ENCODE measurements around the gene WNT9B.
A peak's percentile ranks its signal among the peaks of the same experiment; 100 is the strongest.
"Not testable (repeated sequence)": the region's sequence is repeated elsewhere in the genome, so short reads cannot be mapped to it uniquely, and the experiment has no call there.

Gene WNT9B

DNA sequence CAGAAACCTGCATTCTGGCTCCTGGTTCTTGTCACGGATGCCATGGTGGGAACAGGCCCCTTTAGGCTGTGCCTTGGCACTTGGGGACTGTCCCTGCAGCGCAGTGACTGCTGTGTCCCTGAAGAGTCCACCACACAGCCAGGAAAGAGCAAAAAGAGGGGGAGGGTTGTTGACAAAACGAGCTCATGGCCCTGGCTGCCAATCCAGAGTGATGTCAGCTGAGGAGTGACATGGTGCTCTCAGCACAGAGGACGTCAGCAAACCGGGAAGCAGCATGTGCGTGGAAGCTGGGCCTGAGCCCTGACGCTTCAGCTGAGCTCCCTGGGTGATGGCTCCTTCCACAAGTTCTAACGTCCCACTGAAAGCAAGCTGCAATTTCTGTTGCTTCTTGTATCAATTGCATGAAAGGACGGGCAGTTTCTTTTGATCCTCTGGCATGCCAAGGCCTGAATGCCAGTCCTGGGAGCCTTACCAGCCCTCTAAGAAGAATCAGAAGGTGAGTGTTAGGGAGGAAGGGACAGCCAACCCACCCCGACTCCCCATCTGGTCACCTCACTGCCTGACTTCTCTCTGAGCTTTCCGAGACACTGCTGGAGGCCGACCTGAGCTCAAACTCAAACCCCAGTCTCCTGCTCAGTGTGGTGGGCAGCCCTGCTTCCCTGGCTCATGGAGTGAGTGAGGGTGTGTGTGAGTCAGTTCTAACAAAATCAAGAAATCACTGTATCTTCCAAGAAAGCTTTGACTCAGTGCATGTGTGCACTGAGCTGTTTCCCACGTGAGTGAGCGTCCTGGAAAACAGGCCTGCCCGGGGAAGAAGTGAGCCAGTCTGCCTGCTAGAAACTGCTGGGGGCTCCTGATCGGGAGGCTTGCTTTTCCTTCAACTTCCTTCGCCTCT lies 18.2 kb upstream of the WNT9B start:
- no peak overlapping the region for H3K4me3 ChIP-seq (replicated peaks; ENCODE audit: low read depth, low read length)
- TF ChIP-seq, protein P1, sequence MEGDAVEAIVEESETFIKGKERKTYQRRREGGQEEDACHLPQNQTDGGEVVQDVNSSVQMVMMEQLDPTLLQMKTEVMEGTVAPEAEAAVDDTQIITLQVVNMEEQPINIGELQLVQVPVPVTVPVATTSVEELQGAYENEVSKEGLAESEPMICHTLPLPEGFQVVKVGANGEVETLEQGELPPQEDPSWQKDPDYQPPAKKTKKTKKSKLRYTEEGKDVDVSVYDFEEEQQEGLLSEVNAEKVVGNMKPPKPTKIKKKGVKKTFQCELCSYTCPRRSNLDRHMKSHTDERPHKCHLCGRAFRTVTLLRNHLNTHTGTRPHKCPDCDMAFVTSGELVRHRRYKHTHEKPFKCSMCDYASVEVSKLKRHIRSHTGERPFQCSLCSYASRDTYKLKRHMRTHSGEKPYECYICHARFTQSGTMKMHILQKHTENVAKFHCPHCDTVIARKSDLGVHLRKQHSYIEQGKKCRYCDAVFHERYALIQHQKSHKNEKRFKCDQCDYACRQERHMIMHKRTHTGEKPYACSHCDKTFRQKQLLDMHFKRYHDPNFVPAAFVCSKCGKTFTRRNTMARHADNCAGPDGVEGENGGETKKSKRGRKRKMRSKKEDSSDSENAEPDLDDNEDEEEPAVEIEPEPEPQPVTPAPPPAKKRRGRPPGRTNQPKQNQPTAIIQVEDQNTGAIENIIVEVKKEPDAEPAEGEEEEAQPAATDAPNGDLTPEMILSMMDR (IDR thresholded peaks at IDR 0.05; ENCODE audit: low read length, missing control alignments) = no peak
- peak; percentile 31 for DNase-seq (ENCODE audit: low read depth)

DNA sequence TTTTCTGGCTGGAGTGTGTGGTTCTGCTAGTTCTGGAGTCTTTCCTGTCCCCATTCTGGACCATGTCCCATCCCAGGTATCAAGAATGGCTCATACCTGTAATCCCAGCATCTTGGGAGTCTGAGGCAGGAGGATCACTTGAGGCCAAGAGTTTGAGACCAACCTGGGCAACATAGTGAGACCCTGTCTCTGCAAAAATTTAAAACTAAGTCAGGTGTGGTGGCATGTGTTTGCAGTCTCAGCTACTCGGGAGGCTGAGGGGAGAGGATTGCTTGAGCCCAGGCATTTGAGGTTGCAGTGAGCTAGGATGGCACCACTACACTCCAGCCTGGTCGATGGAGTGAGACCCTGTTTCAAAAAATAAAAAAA lies 17.6 kb upstream of the WNT9B start:
- no peak overlapping the region for H3K4me3 ChIP-seq (replicated peaks; ENCODE audit: low read depth, low read length)
- DNase-seq (ENCODE audit: low read depth) = no peak
- TF ChIP-seq, protein P1 (IDR thresholded peaks at IDR 0.05; ENCODE audit: low read length, missing control alignments) = no peak

DNA sequence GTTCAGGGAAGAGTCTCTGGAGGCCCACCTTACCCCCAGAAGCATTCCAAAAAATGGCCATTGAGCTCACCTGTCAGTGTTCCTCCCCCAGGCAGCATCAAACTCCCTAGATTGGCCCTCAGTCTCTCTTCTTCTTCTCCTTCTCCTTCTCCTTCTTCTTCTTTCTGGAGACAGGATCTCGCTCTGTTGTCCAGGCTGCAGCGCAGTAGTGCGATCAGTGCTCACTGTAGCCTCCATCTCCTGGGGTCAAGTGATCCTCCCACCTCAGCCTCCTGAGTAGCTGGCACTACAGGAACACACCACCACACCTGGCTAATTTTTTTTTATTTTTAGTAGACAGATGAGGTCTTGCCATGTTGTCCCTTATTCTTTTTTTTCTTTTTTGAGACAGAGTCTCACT lies 16.5 kb upstream of the WNT9B start:
- TF ChIP-seq, protein P1 (IDR thresholded peaks at IDR 0.05; ENCODE audit: low read length, missing control alignments) = no peak
- H3K4me3 ChIP-seq (replicated peaks; ENCODE audit: low read depth, low read length) = no peak overlapping the region
- no peak for DNase-seq (ENCODE audit: low read depth)

DNA sequence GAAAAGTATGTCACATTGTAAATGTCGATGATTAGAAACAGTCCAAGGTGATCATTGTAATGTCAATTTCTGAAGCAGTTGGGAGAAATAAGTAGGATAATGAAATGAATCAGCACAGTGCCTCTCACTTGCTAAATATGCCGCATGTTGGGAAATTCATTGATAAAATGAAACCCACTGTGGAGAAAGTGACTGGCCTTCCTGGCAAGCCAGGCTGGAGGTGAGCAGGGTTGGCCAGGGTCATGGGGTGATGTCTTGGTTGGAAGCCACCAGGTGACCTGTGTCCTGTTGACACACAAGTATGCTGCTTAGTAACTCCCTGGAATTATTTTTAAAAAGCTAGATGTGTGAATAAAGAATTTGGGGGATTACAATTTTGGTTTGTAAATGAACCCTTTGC lies 14.9 kb upstream of the WNT9B start:
- H3K4me3 ChIP-seq (replicated peaks; ENCODE audit: low read depth, low read length) = no peak overlapping the region
- no peak for DNase-seq (ENCODE audit: low read depth)
- TF ChIP-seq, protein P1 (IDR thresholded peaks at IDR 0.05; ENCODE audit: low read length, missing control alignments) = no peak

DNA sequence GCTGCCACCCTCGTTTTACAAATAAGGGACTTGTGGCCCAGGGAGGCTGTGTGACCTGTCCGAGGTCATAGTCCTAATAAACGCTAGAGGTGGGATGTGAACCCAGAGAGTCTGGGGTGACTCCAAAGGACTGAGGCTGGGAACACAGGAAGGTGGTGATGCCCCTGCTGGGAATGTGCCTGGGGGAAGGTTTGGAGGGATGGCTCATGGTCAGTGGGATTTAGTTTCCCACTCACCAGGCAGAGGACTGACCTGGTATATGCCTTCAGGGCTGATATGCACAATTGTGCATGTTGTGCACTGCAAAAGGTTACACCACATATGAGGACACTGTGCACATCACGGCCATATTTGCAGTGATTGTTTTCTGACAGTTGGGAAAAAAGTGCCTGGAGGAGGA lies 13.9 kb upstream of the WNT9B start:
- DNase-seq (ENCODE audit: low read depth) = no peak
- TF ChIP-seq, protein P1 (IDR thresholded peaks at IDR 0.05; ENCODE audit: low read length, missing control alignments) = no peak
- H3K4me3 ChIP-seq (replicated peaks; ENCODE audit: low read depth, low read length) = no peak overlapping the region

DNA sequence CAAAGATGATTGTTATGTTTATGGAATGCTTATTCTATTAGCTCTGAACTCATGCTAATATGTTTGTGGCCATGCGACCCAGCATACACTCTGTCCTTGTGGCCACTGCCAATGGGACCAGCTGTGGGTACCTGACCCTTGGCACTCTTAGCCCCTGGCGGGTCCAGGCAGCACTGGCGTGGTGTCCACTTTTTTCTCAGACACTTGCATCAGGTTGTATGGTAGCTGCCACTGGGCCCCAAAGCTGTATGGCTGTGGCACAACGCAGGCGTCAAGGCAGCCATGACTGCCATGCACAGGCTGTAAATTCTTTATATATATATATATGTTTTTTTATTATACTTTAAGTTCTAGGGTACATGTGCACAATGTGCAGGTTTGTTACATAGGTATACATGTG lies 12.2 kb upstream of the WNT9B start:
- H3K4me3 ChIP-seq (replicated peaks; ENCODE audit: low read depth, low read length) = no peak overlapping the region
- no peak for DNase-seq (ENCODE audit: low read depth)
- TF ChIP-seq, protein P1 (IDR thresholded peaks at IDR 0.05; ENCODE audit: low read length, missing control alignments) = no peak

DNA sequence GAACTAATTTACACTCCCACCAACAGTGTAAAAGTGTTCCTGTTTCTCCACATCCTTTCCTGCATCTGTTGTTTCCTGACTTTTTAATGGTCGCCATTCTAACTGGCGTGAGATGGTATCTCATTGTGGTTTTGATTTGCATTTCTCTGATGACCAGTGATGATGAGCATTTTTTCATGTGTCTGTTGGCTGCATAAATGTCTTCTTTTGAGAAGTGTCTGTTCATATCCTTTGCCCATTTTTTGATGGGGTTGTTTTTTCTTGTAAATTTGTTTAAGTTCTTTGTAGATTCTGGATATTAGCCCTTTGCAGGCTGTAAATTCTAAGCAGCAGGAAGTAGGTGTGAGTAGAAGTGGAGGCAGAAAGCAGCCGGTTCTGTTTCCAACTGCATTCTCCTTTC lies 10.8 kb upstream of the WNT9B start:
- not testable (repeated sequence) for H3K4me3 ChIP-seq (replicated peaks; ENCODE audit: low read depth, low read length); DNase-seq (ENCODE audit: low read depth)
